ENCODE results near the gene HOMER3.
"Not testable (repeated sequence)": the region's sequence is repeated elsewhere in the genome, so short reads cannot be mapped to it uniquely, and the experiment has no call there.

Gene HOMER3

GRCh38 chr19:18952364-18953003 lies 11.5 kb upstream of the HOMER3 start:
- not testable (repeated sequence) for DNase-seq

- DNase-seq = no peak
Measured at GRCh38 chr19:18951721-18952281, 10.8 kb upstream of the HOMER3 start.

- DNase-seq = no peak
Measured at GRCh38 chr19:18949858-18950257, 8.8 kb upstream of the HOMER3 start.

GRCh38 chr19:18948976-18949356 lies 7.9 kb upstream of the HOMER3 start:
- no peak for DNase-seq

DNA sequence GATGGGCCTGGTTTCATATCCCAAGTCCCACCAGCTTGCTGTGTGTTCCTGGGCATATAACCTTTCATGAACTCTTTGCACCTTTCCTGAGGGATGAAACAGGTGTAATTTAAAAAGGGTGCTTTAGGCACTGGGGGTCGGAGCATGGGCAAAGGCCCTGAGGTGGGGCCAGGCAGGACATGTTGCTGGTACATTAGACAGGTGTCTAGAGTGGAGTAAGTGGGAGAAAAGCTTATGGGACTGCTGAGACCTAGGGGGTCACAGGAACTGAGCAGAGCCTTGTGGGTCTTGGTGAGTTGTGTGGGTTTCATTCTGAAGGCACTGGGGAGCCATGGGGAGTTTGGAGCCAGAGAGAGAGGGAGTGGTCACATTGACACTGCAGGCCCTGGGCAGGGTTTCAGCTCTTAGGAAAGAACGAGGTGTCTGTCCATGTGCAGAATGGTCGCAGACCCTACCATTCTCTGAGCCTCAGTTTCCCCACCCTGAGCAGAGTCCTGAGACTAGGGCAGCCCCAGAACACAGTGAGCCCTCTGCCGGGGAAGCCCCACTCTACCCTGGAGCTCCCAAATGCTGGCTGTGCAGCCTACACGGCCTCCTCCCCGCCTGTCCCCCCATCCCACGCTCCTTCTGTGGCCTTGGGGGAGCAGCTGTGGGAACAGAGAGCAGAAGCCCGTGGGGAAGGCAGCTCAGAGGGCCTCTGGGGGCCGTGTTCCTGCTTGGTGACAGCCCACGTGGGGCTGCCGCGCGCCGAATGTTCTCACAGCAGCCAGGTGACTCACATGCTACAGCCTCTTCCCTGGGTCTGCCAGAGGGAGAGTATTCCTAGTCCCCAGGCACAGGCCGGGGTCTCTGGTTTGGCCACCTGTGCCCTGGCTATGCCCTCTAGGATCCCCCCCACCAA lies 7.3 kb upstream of the HOMER3 start:
- DNase-seq = no peak

DNA sequence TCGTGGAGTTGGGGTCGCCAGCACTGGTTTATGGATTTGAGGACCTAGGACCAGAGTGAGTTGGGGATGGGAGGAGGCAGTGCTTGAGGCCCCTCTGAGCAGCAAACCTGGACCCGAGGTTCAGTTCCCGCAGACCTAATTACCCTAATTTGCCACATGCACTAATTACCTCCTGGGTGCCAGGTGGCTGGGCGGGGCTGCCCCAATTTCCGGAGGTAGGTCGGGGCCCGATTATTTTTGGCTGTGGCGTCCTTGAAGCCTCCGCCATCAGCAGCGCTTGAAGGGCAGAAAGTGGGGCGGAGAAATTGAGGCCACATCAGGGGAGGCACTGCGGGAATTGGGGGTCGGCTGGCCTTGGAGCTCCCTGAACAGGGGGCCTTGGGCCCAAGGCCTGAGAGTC lies 5.9 kb upstream of the HOMER3 start:
- no peak for DNase-seq

DNA sequence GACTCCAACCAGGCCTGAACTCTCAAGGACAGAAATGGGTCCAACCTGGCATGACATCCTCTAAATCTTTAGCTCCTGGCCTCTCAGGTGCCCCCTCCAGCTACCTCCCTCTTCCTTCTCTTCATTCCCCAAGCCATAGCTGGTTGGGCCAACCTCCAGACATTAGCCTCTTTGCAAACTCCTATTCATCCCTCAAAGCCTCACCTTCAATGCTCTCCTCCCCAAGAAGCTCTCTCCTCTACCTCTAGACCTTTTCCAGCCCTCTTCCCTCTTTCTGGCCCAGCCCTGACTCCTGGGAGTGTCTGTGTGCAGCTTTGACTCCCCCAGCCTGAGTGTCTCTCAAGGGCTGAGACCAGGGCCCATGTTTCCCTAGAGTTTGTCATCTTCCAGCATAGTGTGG lies 5.3 kb upstream of the HOMER3 start:
- DNase-seq = no peak

- DNase-seq = no peak
Measured at GRCh38 chr19:18945297-18945696, 4.3 kb upstream of the HOMER3 start.

- DNase-seq = no peak
Measured at GRCh38 chr19:18943465-18943864, 2.4 kb upstream of the HOMER3 start.

GRCh38 chr19:18942692-18943091 lies 1.7 kb upstream of the HOMER3 start:
- no peak for DNase-seq

- DNase-seq = no peak
Measured at GRCh38 chr19:18941628-18942354, 774 bp upstream of the HOMER3 start.

- no peak for DNase-seq
Measured at GRCh38 chr19:18939922-18940768, 872 bp downstream of the HOMER3 start.

- no peak for DNase-seq
Measured at GRCh38 chr19:18939163-18939562, 1.9 kb downstream of the HOMER3 start.

- no peak for DNase-seq
Measured at GRCh38 chr19:18933297-18933696, 7.7 kb downstream of the HOMER3 start.

GRCh38 chr19:18932216-18932841 lies 8.7 kb downstream of the HOMER3 start:
- DNase-seq = no peak

DNA sequence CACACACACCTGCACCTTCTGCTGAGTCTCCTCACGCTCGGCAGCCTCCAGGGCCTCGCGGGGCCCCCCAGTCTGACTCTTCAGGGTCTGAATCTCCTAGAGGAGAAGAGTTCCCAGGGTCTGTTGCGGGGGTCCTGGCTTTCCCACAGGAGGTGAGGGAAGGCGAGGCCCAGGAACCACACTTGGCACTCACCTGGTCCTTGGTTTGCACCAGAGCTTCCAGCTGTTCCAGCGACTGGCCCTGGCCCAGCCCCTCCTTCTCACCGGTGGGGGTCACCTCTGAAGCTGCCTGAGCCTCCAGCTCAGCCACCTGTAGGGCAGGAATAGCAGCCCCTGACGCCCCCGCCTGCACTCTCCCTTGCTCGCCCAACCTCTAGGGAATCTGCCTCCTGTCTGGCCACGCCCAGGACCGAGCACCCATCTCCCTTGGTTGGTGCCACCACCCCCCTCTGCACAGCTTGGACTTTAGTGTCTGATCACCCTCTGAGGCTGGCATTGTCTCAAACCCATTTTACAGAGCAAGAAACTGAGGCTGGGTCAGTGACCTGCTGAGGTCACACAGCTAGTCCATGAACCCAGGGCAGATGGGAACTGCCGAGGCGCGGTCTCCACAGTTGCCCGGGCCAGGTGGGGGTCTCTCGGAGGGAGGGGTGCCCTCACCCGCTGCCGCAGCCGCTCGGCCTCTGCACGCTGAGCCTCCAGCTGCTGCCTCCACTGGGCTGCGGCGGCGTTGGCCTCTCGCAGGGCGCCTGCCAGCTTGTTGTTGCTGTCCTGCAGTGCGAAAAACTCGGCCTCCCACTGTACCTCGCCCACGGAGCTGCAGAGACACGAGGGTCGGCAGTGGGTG lies 9.5 kb downstream of the HOMER3 start:
- DNase-seq = no peak

DNA sequence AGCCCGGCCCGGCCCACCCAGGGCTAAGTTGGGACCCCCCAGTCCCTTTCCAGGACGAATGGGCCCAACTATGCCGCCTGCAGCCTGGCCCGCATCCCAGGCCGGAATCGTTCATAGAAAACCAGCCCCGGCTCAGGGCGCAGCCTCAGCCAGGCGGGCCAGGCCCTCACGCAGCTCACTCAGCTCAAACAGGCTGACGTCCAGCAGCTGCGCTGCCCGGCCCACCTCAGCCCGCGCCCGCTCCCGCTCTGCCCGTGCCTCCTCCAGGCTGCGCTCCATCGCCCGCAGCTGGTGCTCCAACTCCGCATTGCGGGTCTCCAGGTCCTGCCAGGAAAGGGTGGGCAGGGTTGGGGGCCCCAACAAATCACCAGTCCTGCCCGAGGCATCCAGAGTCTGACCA lies 11.7 kb downstream of the HOMER3 start:
- no peak for DNase-seq

GRCh38 chr19:18928018-18928805 lies 12.8 kb downstream of the HOMER3 start:
- no peak for DNase-seq

DNA sequence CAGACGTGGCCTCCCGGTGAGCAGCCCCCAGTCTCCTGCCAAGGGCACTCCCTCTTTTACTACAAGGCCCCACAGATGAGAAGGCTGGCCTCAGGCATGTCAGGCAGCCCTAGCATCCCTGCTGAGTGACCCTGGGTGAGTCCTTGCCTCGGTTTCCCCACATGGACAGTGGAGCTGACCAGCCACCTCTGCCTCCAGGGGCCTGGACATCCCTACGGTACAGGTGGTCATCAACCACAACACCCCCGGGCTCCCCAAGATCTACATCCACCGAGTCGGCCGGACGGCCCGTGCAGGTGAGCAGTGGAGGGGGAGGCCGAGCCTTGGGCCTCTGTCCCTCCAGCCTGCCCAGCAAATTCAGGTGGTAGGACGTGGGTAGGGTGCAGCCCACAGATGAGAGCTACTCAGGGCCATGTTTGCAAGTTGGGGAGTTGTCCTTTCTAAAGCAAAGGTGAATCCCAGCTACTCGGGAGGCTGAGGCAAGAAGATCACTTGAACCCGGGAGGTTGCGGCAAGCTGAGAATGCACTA lies 16.3 kb downstream of the HOMER3 start:
- DNase-seq = no peak
